ENCODE data around the gene CBFB.

CBFB gene

GRCh38 chr16:67128417-67128816 lies 99.5 kb downstream of the CBFB start:
- no peak for DNase-seq (ENCODE audit: low spot score)
- no peak for TF ChIP-seq CTCF (IDR thresholded peaks at IDR 0.05)
- H3K4me3 ChIP-seq, result no peak overlapping the region
- no peak overlapping the region for H3K27ac ChIP-seq

- DNase-seq (ENCODE audit: low spot score), result no peak
- no peak for TF ChIP-seq CTCF (IDR thresholded peaks at IDR 0.05)
- Histone ChIP-seq H3K4me3 (no peak overlapping the region), H3K27ac (no peak overlapping the region)
Observed at GRCh38 chr16:67128887-67129286, 99.9 kb downstream of the CBFB start.

DNA sequence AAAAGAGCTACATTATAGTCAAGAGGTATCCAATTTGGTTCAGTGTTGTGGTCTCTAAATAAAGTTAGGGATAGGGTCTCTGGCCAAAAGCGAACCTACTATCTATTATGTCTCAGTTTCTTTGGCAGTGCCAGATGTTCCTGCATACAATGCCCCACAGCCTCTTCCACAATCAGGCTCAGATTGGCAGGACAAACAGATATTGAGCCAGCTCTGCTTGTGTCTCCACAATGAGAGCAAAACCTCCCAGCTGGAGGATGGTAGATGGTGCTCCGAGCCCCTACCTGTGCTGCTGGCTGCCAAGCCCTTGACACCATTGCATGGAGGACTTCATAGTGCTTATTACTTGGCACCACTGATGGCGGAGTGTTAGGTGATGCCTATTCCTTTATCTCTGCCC lies 100.5 kb downstream of the CBFB start:
- H3K4me3 ChIP-seq, result no peak overlapping the region
- TF ChIP-seq CTCF (IDR thresholded peaks at IDR 0.05), result no peak
- H3K27ac ChIP-seq, result no peak overlapping the region
- no peak for DNase-seq (ENCODE audit: low spot score)

- H3K4me3 ChIP-seq, result no peak overlapping the region
- no peak for TF ChIP-seq CTCF (IDR thresholded peaks at IDR 0.05)
- no peak for DNase-seq (ENCODE audit: low spot score)
- H3K27ac ChIP-seq, result no peak overlapping the region
Observed at GRCh38 chr16:67137605-67138004, 108.7 kb downstream of the CBFB start.

DNA sequence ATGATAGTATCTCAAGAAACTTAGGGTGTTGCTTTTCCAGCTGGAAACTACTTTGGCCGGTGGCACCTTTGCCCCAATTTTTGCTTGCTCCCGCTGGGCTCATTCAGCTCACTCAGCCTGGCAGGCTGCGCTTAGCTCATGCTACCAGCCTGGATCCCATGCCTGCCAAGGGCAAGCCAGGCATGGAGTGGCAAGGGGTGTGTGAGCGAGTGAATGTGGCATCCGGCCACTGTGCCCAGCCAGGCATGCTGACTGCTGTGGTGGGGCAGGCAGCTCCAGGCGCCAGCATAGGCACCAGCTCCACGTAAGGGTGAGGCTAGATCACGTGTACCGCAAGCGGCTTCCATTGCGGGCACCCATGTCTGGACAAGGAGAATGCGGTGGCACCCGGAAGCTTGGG lies 112.4 kb downstream of the CBFB start:
- H3K27ac ChIP-seq, result no peak overlapping the region
- no peak for DNase-seq (ENCODE audit: low spot score)
- TF ChIP-seq CTCF (IDR thresholded peaks at IDR 0.05), result no peak
- H3K4me3 ChIP-seq, result no peak overlapping the region

- TF ChIP-seq CTCF (IDR thresholded peaks at IDR 0.05), result no peak
- H3K4me3 ChIP-seq, result no peak overlapping the region
- no peak for DNase-seq (ENCODE audit: low spot score)
- H3K27ac ChIP-seq, result no peak overlapping the region
Observed at GRCh38 chr16:67142342-67142741, 113.4 kb downstream of the CBFB start.

GRCh38 chr16:67144943-67145342 lies 116.0 kb downstream of the CBFB start:
- H3K27ac ChIP-seq, result no peak overlapping the region
- no peak for TF ChIP-seq CTCF (IDR thresholded peaks at IDR 0.05)
- no peak overlapping the region for H3K4me3 ChIP-seq
- no peak for DNase-seq (ENCODE audit: low spot score)

All from coronary artery (tissue), 2 donors.